ENCODE measurements around the gene VWA3B. TPM values are rescaled to one million over a fixed set of nuclear protein-coding genes. Genes with fewer than 3 reads are reported as not detected.
"Not testable (repeated sequence)": the region's sequence is repeated elsewhere in the genome, so short reads cannot be mapped to it uniquely, and the experiment has no call there.

The VWA3B gene
- total RNA-seq, 1 donor from 2014 or later, result not detected

GRCh38 chr2:98296440-98296839 is 209.5 kb downstream of the VWA3B start:
- no peak for DNase-seq (ENCODE audit: low read depth in 2 of 2)

GRCh38 chr2:98297817-98298682 is 211.1 kb downstream of the VWA3B start:
- peak; percentile 8 to 92 for DNase-seq (ENCODE audit: low read depth in 2 of 2)

- DNase-seq (ENCODE audit: low read depth in 2 of 2), result no peak
Measured at GRCh38 chr2:98298683-98299164, 211.8 kb downstream of the VWA3B start.

GRCh38 chr2:98299211-98299905 is 212.4 kb downstream of the VWA3B start:
- no peak for DNase-seq (ENCODE audit: low read depth in 2 of 2)

- DNase-seq (ENCODE audit: low read depth in 2 of 2), result no peak
Measured at GRCh38 chr2:98300141-98300874, 213.3 kb downstream of the VWA3B start.

GRCh38 chr2:98301469-98301868 is 214.5 kb downstream of the VWA3B start:
- DNase-seq (ENCODE audit: low read depth in 2 of 2), result no peak

GRCh38 chr2:98307131-98307696 is 220.2 kb downstream of the VWA3B start:
- not testable (repeated sequence) for DNase-seq (ENCODE audit: low read depth in 2 of 2)

- no peak for DNase-seq (ENCODE audit: low read depth in 2 of 2)
Measured at GRCh38 chr2:98308068-98308467, 221.1 kb downstream of the VWA3B start.

GRCh38 chr2:98308532-98308931 is 221.6 kb downstream of the VWA3B start:
- DNase-seq (ENCODE audit: low read depth in 2 of 2), result no peak

- DNase-seq (ENCODE audit: low read depth in 2 of 2), result no peak
Measured at GRCh38 chr2:98309580-98309979, 222.6 kb downstream of the VWA3B start.

GRCh38 chr2:98310010-98310409 is 223.0 kb downstream of the VWA3B start:
- no peak for DNase-seq (ENCODE audit: low read depth in 2 of 2)

GRCh38 chr2:98311090-98311489 is 224.1 kb downstream of the VWA3B start:
- no peak for DNase-seq (ENCODE audit: low read depth in 2 of 2)

- no peak for DNase-seq (ENCODE audit: low read depth in 2 of 2)
Measured at GRCh38 chr2:98311771-98312545, 225.0 kb downstream of the VWA3B start.

- peak in 1 of 2 donors; percentile 69 for DNase-seq (ENCODE audit: low read depth in 2 of 2)
Measured at GRCh38 chr2:98313492-98314250, 226.7 kb downstream of the VWA3B start.

- DNase-seq (ENCODE audit: low read depth in 2 of 2), result peak in 1 of 2 donors; percentile 78
Measured at GRCh38 chr2:98314251-98314650, 227.3 kb downstream of the VWA3B start.

- DNase-seq (ENCODE audit: low read depth in 2 of 2), result no peak
Measured at GRCh38 chr2:98315957-98316356, 229.0 kb downstream of the VWA3B start.

GRCh38 chr2:98317214-98317613 is 230.2 kb downstream of the VWA3B start:
- DNase-seq (ENCODE audit: low read depth in 2 of 2), result no peak

GRCh38 chr2:98320171-98320570 is 233.2 kb downstream of the VWA3B start:
- DNase-seq (ENCODE audit: low read depth in 2 of 2), result not testable (repeated sequence)

GRCh38 chr2:98324181-98324580 is 237.2 kb downstream of the VWA3B start:
- DNase-seq (ENCODE audit: low read depth in 2 of 2), result peak in 1 of 2 donors; percentile 8

GRCh38 chr2:98327776-98328175 is 240.8 kb downstream of the VWA3B start:
- DNase-seq (ENCODE audit: low read depth in 2 of 2), result no peak
